ENCODE data around the gene TRIM65.
A peak's percentile ranks its signal among the peaks of the same experiment; 100 is the strongest.
"Not testable (repeated sequence)": the region's sequence is repeated elsewhere in the genome, so short reads cannot be mapped to it uniquely, and the experiment has no call there.

The TRIM65 gene

DNA sequence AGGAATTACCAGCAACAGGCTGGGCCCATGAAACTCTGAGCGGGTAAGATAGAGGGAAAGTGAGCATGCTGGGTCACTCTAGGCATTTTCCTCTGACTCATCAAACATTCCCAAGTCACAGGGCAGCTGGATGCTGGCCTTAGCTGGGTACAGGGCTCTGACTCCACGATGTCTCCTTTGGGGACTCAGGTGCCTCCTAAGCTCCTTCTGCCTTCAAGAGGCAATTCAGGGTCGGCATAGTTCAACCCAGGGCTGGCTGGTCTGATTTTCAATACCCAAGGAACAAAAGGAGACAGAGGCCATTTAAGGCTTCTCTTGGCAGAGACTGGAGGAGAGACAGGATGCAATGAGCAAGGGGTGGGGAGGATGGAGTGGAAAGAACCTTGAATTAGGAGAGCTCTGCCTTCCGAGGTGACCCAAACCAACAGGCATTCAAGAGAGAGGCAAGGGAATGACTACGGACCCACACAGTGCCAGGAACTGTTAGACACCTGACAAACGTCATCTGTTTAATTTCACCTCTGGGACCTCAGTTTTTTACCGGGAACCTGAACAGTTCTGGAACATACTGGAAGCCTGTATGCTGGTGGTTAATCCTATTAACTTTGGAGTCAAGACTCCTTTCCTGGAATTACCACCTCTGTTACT, 42.5 kb downstream of the TRIM65 start:
- no peak for DNase-seq (ENCODE audit: low read depth in 2 of 2)

DNA sequence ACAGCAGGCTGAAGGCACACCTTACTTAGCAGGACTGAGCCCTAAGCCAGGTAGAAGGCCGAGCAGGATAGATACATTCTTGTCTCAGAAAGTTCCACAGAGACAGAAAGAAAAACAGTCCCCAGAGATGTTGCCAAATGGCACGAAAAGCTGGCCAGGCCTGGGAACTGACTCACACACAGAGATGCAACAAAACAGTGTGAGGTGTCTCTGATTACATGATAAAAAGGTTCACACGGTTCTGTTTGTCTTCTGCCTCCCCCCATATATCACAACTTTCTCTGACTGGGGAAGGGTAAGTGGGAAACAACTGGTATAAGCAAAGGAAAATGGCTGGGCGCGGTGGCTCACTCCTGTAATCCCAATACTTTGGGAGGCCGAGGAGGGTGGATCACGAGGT, 43.3 kb downstream of the TRIM65 start:
- no peak for DNase-seq (ENCODE audit: low read depth in 2 of 2)

DNA sequence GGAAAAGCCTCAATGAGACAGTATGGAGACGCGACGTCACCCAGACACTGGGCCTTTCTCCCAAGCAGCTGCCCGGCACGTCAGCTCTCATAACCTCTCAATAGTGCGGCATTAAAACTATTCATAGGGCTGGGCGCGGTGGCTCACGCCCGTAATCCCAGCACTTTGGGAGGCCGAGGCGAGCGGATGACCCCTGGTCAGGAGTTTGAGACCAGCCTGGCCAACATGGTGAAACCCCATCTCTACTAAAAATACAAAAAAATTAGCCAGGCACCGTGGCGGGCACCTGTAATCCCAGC, 45.1 kb downstream of the TRIM65 start:
- not testable (repeated sequence) for DNase-seq (ENCODE audit: low read depth in 2 of 2)

DNA sequence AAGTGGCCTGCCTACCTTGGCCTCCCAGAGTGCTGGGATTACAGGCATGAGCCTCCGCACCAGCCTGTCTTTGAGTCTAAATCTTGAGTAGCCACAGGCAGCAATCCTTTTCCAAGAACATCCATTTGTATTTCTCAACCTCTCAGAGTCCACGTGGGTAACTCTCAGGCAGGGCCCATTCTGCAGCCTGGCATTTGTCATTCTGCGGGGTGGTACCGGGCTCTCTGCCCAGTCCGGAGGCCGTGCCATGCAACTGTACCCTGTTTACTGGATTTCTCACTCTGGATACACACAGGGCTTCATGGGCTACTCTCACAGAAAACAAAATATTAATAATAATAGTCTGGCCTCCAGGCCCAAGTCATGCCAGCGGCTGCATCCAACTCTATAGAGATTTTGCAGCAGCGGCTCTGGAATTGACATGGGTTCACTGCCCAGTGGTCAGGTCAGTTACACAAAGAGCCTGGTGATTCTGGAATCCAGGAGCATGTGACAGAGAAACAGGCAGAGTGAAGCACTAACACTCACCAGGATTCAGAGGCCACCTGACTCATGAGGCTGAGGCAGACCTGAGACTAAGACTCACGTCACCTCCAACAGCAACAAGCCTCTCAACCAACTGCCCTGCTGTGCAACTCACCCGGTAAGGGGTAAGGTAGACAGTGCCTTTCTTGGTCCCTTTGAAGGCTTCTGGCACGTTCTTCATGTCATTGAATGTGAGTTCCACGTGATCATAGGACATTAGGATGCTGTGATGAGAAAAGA, 45.6 kb downstream of the TRIM65 start:
- no peak for DNase-seq (ENCODE audit: low read depth in 2 of 2)

DNA sequence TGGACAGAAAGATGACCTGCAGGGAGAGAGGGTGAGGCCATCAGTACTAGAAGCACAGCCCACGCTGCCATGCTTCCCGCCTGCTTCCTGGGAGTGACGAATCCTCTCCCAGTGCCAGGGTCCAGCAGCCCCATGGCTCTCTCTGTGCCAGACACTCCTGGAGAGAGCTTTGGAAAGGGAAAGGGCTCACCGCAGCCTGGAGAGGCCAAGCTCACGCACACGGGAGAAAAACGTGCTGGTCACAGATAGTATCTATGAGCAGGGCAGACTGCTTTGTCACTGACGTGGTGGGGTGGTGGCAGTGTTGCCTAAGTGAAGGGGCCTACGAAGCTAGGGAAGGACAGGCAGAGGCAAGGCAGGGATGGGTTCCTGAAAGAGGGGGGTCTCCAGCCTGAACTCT, 47.0 kb downstream of the TRIM65 start:
- no peak for DNase-seq (ENCODE audit: low read depth in 2 of 2)

DNA sequence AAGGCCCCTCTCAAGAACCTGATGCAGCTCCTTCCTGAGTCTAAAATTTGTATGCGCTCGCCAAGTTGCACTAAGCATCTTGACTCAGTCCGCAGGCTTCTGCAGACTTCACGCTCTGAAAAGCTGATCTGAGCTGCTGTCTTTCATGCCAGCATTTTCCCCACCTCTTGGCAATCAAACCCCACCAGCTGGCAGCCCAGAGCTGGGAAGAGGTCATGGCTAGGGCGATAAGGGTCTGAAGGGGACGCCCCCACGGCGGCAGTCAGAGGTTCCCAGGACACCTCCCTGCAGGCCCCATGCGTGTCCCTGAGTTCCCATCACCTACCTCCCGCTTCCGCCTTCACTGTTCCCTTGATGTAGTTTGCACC, 47.5 kb downstream of the TRIM65 start:
- no peak for DNase-seq (ENCODE audit: low read depth in 2 of 2)

DNA sequence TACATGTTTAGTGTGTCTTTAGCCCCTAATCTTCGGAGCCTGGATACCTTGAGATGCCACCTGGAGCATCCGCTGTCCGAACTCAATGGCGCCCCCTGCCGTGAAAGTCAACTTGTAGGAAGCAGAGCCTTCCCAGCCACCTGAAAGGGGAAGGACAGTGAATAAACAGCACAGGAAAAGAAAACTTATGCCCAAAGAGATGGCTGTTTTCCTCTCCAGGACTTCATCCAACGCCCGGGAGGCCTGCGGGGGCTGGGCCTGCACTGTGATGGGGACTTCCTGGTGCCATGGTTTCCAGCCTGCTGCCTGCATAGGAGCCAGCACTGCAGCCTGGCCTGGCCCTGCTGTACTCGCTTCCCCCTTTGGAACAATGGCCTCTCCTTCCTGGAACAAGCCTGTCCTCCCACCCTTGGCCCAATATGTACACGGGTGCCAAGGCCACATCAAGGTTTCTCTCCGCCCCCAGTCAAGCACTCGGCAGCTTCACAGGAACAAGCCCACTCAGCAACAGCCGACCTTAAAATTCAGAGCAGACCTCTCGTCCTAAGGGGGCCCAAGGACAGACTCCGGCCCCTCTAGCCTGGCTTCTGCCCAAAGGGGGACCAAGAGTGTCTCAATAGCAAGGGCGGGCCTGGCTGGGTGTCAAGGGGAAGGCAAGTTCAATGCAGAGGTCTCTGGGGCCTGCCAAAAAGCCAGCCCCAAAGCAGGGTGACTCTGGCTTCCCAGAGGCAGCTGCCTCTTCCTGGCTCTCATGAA, 48.0 kb downstream of the TRIM65 start:
- DNase-seq (ENCODE audit: low read depth in 2 of 2) = peak; percentile 79 to 89

DNA sequence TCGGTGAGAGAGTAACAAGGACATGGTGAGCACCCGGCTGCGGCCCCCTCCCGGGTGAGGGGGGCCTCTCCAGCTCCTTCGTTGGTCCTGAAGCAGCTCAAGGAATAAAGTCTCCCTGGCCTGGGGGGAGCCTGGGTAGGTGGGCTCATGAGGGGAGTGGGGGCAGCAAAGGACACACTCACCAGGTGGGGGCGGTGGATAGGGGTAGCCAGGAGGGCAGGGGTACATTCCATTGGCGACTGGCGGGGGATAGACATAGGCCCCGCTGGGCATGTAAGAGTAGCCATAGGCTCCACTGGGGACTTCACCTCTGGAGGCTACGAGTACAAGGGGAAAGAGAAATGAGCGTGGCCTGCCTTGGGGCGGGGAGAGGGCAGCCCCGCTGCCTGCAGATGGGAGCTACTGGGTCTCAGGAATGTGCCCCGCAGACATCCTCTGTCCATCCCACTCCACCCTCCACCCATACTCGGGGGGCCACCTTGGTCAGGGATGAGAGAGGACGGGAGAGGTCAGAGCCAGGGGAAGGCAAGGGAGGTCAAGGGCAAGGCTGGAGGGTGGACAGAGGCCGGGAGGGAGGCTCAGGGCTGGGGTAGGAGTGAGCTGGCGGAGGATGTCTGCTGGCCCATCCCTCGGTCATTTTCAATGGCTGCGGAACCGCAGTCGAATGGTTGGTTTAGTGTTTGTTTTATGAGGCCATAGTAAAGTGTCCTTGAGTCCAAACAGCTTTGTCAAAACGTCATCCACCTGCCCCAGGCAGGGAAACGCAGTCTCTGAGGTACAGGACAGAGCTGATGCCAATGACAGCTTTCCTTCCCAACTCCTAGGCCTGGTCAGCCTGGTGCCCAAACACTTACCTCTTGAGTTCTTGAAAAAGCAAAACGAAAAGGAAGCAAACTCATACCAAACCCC, 48.9 kb downstream of the TRIM65 start:
- no peak for DNase-seq (ENCODE audit: low read depth in 2 of 2)

DNA sequence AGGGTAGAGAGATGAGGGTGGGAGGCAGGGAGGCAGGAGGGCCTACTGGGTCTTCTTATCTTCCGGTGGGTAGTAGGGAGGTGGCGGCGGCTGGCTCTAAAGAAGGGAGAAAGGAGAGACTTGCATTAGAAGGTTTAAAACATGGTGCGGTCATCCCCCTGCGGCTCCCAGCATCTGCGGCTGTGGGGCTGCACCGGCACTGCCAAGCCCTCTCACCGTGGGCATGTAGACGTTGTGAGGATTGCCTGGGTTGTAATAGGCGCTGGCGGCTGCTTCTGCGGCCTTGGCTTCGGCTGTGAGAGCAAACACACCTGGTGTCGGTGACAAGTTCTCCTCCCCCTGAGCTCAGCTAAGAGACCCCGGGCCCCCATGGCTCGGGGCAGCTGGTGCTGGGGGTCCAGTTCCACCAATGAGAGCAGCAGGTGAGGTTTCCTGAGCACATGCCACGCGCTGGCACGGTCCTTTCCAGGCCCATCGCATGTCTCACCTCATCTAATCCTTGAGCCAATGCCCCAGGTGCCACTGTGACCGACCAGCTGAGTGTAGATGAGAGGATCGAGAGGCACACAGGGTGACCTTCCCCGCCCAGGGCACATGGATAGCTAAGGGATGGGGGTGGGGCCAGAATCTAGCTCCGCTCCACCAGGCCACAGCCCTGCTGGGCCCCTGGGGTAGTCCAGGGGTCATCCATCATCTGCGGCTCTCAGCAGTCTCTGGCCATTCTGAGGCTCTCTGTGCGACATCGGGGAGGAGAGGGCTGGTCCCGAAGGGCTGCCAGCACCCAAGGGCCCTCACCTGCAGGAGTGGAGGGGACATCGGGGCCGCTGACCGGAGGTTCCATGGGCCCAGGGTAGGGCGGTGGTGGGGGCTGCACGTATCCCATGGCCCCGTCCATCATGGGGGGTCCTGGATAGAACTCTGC, 49.8 kb downstream of the TRIM65 start:
- DNase-seq (ENCODE audit: low read depth in 2 of 2) = no peak

DNA sequence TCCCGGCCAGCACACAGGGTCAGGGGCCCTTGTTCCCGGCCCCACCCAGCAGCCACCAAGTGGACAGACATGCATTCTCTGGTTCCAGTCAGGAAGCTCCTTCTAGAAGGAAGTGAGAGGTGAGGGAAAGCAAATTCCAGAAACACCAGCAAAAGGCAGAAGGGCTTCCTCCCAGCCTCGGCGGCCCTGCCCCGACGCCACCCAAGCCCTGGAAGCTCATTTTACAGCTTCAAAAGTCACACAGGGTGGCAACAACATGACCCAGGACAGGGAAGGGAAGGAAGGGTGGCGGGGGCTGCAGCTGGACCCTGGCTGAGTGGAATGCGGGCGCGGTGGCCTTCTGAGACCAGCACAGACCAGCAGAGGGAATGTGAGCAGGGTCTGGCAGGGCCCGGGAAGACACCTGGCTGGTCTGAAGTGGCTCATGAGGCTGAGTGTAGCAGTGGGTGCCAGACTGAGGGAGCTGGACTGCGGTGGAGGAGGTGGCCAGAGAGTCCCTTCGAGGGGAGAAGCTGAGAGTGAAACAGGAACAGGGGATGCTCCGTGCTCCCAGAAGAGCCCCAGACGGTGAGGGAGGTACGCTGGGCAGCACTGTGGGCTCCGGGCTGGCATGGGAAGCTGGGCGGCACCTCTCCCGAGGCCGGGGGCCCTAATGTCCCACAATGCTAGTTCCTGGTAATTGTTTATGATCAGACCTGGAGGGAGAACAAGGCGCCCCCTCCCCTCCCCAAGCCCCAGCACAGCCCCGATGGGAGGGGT, 50.6 kb downstream of the TRIM65 start:
- DNase-seq (ENCODE audit: low read depth in 2 of 2) = no peak

DNA sequence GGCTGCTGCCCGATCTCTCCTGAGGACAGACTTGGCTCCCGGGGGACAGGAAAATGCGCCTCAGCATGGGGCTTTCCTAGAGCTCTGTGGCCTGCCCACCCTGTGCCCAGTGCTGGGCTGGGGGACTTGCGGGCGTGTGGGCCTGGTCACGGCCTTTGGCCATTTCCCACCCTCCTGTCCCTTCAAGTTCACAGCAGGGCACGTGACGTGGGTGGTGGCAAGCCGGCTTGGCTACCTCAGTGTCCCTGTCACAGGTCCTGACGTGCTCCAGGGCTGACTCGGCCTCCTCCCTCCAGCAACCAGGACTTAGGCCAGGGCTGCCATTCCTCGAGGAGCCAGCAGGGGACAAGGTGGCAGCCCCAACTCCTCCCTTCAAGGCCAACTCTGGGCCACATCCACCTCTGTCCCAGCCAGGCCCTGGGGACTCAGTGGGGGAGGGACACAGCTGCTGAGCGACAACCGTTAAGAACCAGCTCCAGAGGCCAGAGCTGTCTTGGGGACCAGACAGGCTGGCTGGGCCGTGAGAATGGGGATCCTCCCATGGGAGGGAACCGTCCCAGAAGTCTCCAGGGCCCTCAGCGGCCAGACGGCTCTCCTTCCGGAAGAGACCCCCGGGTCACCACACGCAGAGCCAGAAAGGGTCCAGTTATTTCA, 51.6 kb downstream of the TRIM65 start:
- DNase-seq (ENCODE audit: low read depth in 2 of 2) = peak; percentile 67 to 70

DNA sequence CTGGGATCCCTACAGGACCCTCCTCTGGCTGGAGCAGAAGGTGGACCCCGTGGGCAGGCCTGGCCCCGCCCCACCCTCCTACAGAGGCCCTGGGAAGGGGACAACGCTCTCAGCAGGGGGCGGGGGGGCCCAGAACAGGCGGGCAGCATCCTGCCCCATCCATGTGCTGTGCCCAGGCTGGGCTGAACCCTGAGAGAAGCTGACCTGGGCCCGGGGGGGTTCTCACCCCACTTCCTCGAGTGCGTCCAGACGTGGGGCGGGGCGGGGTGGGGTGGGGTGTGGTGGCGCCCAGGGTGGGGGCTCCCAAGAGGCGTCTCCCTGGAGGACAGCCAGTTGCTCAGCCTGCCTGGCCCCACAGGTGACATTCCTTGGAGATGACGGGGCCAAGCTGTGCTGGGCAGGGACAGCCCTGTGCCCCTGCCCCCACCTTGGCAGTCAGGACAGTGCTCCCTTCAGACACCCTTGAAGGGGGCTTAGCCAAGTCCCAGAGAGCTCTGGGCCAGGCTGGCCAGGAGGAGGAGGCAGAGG, 52.2 kb downstream of the TRIM65 start:
- no peak for DNase-seq (ENCODE audit: low read depth in 2 of 2)

DNA sequence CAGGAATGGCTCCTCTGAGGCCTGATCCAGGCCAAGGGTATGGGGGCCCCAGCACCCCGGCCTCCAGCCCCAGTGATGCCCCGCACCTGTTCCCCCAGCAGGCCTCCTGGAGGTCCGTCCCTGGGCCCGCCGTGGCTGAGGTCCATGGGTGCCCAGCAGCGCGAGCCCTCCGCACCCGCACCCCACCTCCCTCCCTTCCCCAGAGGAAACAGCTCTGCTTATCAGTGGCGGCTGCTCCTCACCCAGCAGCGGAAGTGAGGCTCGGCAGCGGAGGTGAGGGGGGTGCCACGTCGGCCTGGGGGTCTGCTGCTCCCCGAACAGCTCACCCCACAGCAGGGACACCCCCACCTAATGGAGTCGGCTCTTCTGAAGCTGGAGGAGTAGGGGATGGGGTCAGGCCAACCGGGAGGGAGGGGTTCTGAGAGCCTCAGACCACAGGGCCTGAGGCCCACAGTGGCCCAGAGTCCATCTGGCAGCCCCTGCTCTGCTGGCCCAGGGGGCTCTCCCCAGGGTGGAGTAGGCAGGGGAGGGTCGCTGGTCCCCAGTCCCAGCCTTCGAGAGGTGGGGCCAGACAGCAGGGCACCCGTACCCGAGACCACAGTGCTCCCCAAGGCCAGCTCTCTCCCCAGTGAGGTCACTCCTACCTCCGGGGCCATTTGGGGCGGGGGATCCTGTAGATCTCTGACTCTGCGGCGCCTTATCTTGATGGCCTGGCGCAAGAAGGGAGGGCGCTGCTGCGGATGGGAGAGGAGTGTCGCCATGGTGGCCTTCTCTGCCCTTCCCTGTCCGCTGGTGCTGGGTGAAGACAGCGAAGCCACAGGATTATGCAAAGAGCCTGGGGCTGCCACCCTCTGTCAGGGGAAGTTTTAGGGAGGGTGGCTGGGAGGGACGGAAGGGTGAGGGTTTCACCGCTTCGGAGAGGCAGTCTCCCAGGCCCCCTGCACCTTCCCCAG, 52.9 kb downstream of the TRIM65 start, which contains the start of gene UNC13D:
Gene UNC13D (minus strand): TSS at position 828 of the 953 bp plus-strand sequence. CDS start 67 bp downstream, at position 761.
- DNase-seq (ENCODE audit: low read depth in 2 of 2) = no peak

DNA sequence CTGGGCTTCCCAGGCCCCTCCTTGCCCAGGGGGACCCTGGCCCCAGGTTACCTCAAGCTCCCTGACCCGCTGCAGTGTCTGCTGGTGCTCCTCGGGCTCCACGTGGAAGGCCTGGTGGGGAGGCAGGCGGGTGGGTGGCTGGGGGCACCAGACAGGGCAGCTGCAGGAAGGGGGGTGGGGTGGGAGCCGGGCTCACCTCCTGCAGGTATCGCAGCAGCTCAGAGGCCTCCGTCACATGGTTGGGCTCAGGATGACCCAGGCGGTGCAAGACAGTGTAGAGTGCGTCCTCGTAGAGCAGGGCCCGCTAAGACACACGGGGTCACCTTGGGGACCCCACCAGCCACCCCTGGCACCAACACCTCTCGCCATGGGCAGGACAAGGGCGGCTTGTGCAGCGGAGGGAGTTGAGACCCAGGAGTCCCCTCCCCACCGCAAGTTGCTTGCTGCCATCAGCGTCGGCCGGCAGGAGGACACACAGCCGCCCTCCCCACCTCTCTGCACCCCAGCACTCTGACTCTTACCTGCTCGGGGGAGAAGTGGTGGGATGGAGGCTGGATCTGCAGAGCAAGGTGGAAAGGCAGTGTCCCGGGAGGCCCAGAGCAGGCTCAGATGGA, 53.7 kb downstream of the TRIM65 start:
- no peak for DNase-seq (ENCODE audit: low read depth in 2 of 2)

DNA sequence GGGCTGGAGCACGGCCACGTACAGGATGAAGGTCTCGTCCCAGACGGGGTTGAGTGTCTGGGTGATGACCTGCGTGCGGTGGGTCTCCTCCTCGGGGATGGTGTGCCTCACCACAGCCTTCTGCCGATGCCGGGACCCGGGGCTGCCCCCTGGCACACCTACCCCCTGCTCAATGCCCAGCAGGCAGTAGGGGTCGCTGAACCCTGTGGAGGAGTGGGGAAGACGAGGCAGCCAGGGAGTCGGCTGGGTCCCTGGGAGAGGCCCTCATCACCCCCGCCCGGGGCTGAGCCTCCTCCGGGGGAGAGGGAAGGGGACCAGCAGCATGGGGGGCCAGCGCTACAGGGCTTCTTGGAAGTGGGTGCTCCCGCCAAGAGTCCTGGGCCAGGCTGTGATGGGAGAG, 54.3 kb downstream of the TRIM65 start:
- no peak for DNase-seq (ENCODE audit: low read depth in 2 of 2)

DNA sequence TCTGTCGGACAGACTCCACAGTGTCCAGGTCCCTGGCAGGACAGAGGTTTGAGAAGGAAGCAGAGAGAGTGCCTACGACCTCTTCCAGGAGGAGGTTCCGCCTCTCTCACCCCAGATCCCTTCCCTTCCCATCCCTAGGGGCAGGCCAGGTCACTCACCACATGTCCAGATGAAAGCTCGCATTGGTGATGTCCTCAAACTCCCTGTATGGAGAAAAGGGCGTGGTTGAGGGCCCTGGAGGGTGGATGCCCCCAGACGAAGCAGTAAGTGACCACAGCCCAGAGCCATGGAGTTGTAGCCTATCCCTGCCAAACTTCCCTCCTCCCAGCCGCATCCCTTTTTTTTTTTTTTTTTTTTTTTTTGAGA, 56.0 kb downstream of the TRIM65 start:
- DNase-seq (ENCODE audit: low read depth in 2 of 2) = no peak

DNA sequence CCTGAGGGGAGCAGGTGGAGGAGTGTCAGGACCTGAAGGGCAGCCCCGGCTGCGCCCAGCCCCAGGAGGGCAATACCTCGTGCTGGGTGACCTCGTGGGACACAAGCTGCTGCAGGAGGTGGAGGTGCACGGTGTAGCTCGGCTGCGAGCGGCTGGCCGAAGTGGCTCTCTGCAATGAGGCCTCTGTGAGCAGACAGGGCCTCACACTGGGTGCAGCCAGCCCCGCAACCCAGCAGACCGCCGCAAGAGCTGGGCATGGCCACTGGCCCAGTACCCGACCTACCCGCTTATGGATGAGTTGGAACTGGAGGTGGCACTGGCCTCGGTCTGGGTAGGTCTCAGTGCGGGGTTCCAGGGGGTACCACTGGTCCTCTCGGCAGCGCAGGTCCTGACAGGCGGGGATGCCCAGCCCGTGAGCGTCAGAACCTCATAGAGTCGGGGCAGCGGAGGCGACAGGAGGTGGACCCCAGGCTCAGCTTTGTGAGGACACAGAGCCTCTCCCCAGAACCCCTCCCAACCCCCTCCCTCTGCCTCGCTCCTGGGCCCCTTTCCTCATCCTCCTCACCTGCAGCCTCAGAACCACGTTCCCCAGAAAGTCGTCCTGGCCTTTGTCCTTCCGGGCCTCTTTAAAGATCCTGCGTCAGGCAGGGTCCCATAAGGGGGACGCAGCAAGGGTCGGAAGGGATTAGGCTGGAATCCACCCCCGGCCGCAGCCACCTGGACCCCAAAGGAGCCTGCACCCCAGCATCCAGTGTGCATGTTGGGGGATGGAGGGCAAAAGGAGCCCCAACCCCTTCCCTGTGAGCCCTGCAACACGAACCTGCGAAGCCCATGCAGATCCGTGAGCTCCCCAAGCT, 56.6 kb downstream of the TRIM65 start:
- no peak for DNase-seq (ENCODE audit: low read depth in 2 of 2)

All from stimulated activated CD4-positive, alpha-beta T cell treated with anti-CD3 and anti-CD28 coated beads, Interleukin-4, amount 100 ng/mL, for 48 hours (primary cell).